ENCODE measurements around the gene PRR23E. TPM values are rescaled to one million over a fixed set of nuclear protein-coding genes. Genes with fewer than 3 reads are reported as not detected.
A peak's percentile ranks its signal among the peaks of the same experiment; 100 is the strongest.

The PRR23E gene
- total and polyA plus RNA-seq, 2 donors: not detected

DNA sequence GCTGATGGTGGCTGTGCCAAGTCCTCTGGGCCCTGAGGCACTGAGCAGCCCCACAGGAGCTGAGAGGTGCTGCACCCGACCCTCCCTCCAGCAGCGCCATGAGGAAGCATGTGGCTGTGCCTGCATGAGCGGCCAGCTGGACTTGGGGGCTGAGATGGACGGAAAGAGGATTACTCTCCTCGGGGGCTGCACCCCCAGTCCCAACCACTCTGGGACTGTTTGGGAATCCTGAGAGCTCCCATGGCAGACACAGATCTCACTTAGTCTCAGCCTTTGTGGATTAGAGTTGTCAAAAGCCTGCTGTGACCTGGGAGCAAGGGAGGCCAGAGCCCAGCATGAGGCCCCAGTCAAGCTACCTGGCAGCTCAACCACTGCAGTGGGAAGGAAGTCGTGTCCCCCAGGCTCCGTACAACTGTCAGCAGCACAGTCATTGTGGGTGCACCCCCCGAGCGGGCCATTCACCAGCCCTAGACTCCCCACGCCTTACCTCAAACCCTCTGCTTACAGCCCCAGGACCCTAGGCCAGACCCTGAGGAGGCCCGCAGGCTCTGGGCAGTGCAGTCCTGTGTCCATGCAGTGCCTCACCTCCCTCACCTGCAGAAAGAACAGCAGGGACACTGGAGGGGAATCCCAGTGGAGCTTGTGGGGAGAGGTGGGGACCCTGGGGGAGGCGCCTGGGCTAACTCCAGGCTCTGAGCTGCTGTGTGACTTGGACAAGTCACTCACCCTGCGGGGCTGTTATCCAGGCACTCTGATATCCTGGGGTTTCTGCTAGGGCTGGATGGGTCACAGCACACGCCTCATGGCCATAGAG lies 17.1 kb downstream of the PRR23E start:
- Histone ChIP-seq H3K4me1 (ENCODE audit: control insufficient read depth in 2 of 2, insufficient read depth in 2 of 2, low read length in 2 of 2) (peaks cover 29 to 51% of the 10 kb centered on the region in 2 donors), H3K4me3 (ENCODE audit: low read length in 2 of 2) (no peak overlapping the region), H3K27ac (ENCODE audit: low read depth in 1 of 2, low read length in 1 of 2) (peak overlapping the region in 1 of 2 donors; percentile 32), H3K9me3 (ENCODE audit: control insufficient read depth in 2 of 2, insufficient read depth in 1 of 2, low read length in 1 of 2) (no peaks in the 10 kb centered on the region), H3K36me3 (ENCODE audit: control insufficient read depth in 2 of 2, insufficient read depth in 2 of 2, low read length in 1 of 2) (no peaks in the 10 kb centered on the region), H3K27me3 (ENCODE audit: control insufficient read depth in 2 of 2, insufficient read depth in 1 of 2, low read length in 1 of 2) (no peaks in the 10 kb centered on the region)
- no peak for DNase-seq (ENCODE audit: low read depth in 6 of 9, low spot score in 9 of 9)
- WGBS: 78% methylated on average over 14 of the region's 14 CpGs

DNA sequence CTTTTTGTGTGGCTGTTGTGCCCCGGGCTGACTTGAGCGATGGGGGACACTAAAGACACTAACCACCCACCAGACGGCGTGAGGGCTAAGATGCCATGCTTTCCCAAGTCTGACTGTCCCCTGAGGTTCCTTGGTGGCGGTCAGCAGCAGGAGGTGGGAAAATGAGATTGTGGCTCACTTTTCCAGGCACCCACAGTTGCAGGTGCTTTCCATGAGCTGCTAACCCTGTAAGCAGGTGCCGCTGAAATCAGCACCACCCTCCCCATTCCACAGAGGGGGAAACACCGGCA lies 17.7 kb downstream of the PRR23E start:
- Histone ChIP-seq H3K27me3 (ENCODE audit: control insufficient read depth in 2 of 2, insufficient read depth in 1 of 2, low read length in 1 of 2) (no peaks in the 10 kb centered on the region), H3K36me3 (ENCODE audit: control insufficient read depth in 2 of 2, insufficient read depth in 2 of 2, low read length in 1 of 2) (no peaks in the 10 kb centered on the region), H3K4me1 (ENCODE audit: control insufficient read depth in 2 of 2, insufficient read depth in 2 of 2, low read length in 2 of 2) (peaks cover 29 to 53% of the 10 kb centered on the region in 2 donors), H3K4me3 (ENCODE audit: low read length in 2 of 2) (no peak overlapping the region), H3K27ac (ENCODE audit: low read depth in 1 of 2, low read length in 1 of 2) (peak overlapping the region in 1 of 2 donors; percentile 32), H3K9me3 (ENCODE audit: control insufficient read depth in 2 of 2, insufficient read depth in 1 of 2, low read length in 1 of 2) (no peaks in the 10 kb centered on the region)
- DNase-seq (ENCODE audit: low read depth in 6 of 9, low spot score in 9 of 9): no peak
- 88% methylated on average over 7 of the region's 7 CpGs for WGBS

DNA sequence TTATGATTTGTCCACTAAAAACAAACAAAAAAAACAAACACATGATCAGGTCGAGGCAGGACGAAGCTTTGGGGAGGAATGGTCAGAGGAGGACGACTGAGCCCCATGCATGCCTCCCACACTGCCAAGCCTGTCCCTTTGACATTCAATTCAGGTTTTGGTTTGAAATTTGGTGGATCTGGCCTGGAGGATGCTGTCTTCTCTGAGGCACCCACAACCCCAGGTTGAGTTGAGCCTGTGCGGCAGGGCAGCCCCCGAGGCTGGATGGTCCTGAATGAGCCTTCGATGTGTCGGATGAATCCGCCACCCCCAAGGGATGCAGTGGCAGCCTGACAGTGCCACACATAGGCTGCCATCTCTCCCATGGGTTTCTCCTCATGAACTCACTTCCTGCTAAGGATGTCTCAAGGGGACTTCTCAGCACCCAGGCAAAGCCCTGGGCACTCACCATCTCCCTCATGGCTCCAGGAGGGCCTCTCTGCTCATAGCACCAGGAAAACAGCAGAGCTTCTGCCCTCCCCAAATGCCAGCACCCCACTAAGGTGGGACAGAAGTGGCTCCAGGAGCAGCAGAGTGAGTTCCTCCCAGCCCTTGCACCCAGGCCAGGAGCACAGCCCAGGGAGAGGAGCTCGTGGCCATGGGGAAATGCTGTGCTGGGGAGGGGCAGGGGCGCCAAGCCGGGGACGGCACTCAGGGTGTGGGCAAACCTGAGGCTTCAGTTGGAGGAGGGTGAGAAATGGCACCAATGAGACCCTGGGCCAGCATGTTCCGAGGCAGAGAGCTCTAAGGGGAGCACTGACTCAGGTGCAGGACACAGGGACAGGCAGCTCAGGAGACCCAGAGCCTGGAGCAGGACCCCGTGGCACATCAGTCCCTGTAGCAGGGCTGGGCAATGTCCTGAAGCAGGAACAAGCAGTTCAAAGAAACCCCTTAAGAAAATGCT lies 18.5 kb downstream of the PRR23E start:
- Histone ChIP-seq H3K27me3 (ENCODE audit: control insufficient read depth in 2 of 2, insufficient read depth in 1 of 2, low read length in 1 of 2) (no peaks in the 10 kb centered on the region), H3K9me3 (ENCODE audit: control insufficient read depth in 2 of 2, insufficient read depth in 1 of 2, low read length in 1 of 2) (no peaks in the 10 kb centered on the region), H3K4me1 (ENCODE audit: control insufficient read depth in 2 of 2, insufficient read depth in 2 of 2, low read length in 2 of 2) (peaks cover 34 to 61% of the 10 kb centered on the region in 2 donors), H3K36me3 (ENCODE audit: control insufficient read depth in 2 of 2, insufficient read depth in 2 of 2, low read length in 1 of 2) (no peaks in the 10 kb centered on the region), H3K27ac (ENCODE audit: low read depth in 1 of 2, low read length in 1 of 2) (no peak overlapping the region), H3K4me3 (ENCODE audit: low read length in 2 of 2) (no peak overlapping the region)
- DNase-seq (ENCODE audit: low read depth in 6 of 9, low spot score in 9 of 9): no peak
- 96% methylated on average over 14 of the region's 14 CpGs for WGBS

DNA sequence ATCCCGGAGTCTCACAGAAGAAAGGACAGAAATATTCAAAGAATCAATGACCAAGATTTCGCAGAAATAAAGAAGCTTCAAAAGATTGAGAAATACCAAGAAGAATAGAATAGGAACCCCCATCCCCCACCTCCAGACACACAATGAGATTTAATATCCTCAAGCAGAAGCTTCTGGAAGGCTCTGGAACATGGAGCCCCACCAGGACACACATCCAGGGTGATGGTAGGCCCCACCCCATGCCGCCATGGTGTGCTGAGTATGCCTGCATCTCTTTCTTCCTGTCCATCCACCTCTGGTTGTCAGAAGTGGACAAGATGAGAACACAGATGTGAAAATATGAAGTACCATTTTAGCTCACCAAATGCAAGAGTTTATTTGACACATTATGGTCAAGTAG lies 19.3 kb downstream of the PRR23E start:
- WGBS: 87% methylated on average over 3 of the region's 3 CpGs
- Histone ChIP-seq H3K4me3 (ENCODE audit: low read length in 2 of 2) (no peak overlapping the region), H3K27me3 (ENCODE audit: control insufficient read depth in 2 of 2, insufficient read depth in 1 of 2, low read length in 1 of 2) (no peaks in the 10 kb centered on the region), H3K27ac (ENCODE audit: low read depth in 1 of 2, low read length in 1 of 2) (no peak overlapping the region), H3K36me3 (ENCODE audit: control insufficient read depth in 2 of 2, insufficient read depth in 2 of 2, low read length in 1 of 2) (no peaks in the 10 kb centered on the region), H3K4me1 (ENCODE audit: control insufficient read depth in 2 of 2, insufficient read depth in 2 of 2, low read length in 2 of 2) (peaks cover 38 to 69% of the 10 kb centered on the region in 2 donors), H3K9me3 (ENCODE audit: control insufficient read depth in 2 of 2, insufficient read depth in 1 of 2, low read length in 1 of 2) (no peaks in the 10 kb centered on the region)
- DNase-seq (ENCODE audit: low read depth in 6 of 9, low spot score in 9 of 9): no peak

DNA sequence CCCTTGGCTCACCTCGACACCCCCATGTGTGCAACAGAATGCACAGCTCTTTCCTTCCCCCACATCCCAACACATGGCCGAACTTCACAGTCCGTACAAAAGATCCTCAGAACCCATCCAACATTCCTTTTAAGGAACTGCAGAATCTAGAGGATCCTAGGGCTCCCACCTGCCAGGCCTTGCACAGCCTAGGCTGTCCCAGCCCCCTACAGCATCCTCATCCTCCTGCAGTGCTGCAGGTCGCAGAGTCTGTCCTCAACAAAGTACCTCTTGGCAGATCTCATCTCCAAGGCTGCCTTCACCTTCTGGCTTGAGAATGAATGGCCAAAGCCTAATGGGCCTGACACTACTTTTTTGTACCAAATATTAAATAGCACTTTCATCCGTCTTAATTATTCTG lies 19.8 kb downstream of the PRR23E start:
- Histone ChIP-seq H3K27ac (ENCODE audit: low read depth in 1 of 2, low read length in 1 of 2) (no peak overlapping the region), H3K27me3 (ENCODE audit: control insufficient read depth in 2 of 2, insufficient read depth in 1 of 2, low read length in 1 of 2) (no peaks in the 10 kb centered on the region), H3K9me3 (ENCODE audit: control insufficient read depth in 2 of 2, insufficient read depth in 1 of 2, low read length in 1 of 2) (no peaks in the 10 kb centered on the region), H3K36me3 (ENCODE audit: control insufficient read depth in 2 of 2, insufficient read depth in 2 of 2, low read length in 1 of 2) (no peaks in the 10 kb centered on the region), H3K4me3 (ENCODE audit: low read length in 2 of 2) (no peak overlapping the region), H3K4me1 (ENCODE audit: control insufficient read depth in 2 of 2, insufficient read depth in 2 of 2, low read length in 2 of 2) (peaks cover 38 to 71% of the 10 kb centered on the region in 2 donors)
- 90% methylated on average over 5 of the region's 5 CpGs for WGBS
- DNase-seq (ENCODE audit: low read depth in 6 of 9, low spot score in 9 of 9): no peak

DNA sequence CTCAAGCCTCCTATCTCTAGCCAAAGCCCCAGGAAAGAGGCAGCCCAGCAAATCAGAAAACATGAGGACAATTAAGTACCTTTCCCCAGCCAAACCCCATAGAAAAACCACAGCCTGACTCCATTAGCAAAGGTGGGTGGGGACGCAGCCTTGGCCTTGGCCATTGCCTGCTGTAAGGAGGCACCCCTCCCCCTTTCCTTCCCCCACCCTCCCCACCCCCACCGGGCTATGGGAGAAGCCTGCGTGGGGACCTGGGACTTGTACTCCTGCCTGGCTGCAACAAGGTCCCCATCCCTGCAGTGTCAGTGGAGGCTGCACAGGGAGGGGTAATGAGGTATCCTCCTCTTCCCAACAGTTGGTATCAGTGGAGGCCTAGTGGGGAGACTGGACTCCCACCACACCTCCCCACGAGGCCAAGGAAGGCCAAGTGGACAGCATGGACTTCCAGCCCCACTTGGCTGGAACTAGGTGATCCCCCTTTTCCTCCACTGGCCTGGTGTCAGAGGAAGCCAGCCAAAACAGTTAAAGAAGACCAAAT lies 20.5 kb downstream of the PRR23E start:
- peaks cover 38 to 78% of the 10 kb centered on the region in 2 donors for H3K4me1 ChIP-seq (ENCODE audit: control insufficient read depth in 2 of 2, insufficient read depth in 2 of 2, low read length in 2 of 2)
- H3K9me3 ChIP-seq (ENCODE audit: control insufficient read depth in 2 of 2, insufficient read depth in 1 of 2, low read length in 1 of 2): no peaks in the 10 kb centered on the region
- H3K4me3 ChIP-seq (ENCODE audit: low read length in 2 of 2): no peak overlapping the region
- WGBS: 83% methylated on average over 4 of the region's 4 CpGs
- DNase-seq (ENCODE audit: low read depth in 6 of 9, low spot score in 9 of 9): no peak
- no peaks in the 10 kb centered on the region for H3K27me3 ChIP-seq (ENCODE audit: control insufficient read depth in 2 of 2, insufficient read depth in 1 of 2, low read length in 1 of 2)
- peak overlapping the region in 1 of 2 donors; percentile 88 for H3K27ac ChIP-seq (ENCODE audit: low read depth in 1 of 2, low read length in 1 of 2)
- no peaks in the 10 kb centered on the region for H3K36me3 ChIP-seq (ENCODE audit: control insufficient read depth in 2 of 2, insufficient read depth in 2 of 2, low read length in 1 of 2)

DNA sequence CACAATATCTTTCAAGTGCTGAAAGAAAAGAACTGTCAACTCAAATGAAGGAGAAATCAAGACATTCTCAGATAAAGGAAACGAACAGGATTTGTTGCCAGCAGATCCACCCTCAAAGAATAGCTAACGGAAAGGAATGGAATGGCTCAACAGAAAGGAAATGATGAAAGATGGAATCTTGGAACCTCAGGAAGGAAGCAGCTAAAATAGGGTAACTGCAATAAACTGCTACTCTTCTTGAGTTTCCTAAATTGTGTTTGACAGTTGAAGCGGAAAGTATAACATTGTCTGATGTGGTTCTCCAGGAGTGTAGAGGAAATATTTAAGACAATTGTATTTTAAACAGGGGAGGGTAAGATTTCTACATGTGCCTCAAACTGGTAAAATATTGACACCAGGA lies 22.0 kb downstream of the PRR23E start:
- 15% methylated on average over 3 of the region's 3 CpGs for WGBS

DNA sequence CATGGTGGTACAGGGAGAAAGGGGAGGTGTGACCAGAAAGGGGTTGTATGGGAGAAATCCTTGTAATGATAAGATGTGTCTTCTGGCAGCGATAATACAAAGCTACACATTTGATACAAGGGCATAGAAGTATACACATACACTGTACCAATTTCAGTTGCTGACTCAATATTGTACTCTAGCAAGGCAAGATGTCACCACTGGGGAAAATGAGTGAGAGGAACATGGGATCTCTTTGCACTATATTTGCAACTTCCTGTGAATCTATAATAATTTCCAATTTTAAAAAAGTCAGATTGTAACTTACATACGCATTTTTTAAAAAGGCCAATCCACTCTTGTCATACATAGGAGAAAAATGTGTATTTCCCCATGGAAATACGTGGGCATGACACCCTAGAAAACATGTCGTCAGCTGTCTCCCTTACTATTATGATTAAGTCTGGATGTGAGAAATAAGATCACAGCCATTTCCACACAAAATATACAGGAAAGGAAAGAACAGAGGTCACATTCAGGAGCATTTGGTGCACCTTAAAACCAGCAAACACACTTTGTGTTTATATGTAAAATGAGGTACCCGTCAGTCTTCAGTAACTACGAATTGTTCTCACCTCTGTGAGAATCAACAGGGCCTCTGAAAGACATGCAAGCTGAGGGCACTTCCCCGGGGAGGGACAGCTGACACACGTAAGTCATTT lies 22.9 kb downstream of the PRR23E start:
- WGBS: 64% methylated on average over 8 of the region's 8 CpGs
- no peaks in the 10 kb centered on the region for H3K27me3 ChIP-seq (ENCODE audit: control insufficient read depth in 2 of 2, insufficient read depth in 1 of 2, low read length in 1 of 2)

More for the DNA sequence above, 22.0 kb downstream of the PRR23E start:
- Histone ChIP-seq H3K36me3 (ENCODE audit: control insufficient read depth in 2 of 2, insufficient read depth in 2 of 2, low read length in 1 of 2) (no peaks in the 10 kb centered on the region), H3K4me3 (ENCODE audit: low read length in 2 of 2) (peak overlapping the region; percentile 36), H3K4me1 (ENCODE audit: control insufficient read depth in 2 of 2, insufficient read depth in 2 of 2, low read length in 2 of 2) (peaks cover 38 to 76% of the 10 kb centered on the region in 2 donors), H3K27ac (ENCODE audit: low read depth in 1 of 2, low read length in 1 of 2) (peak overlapping the region; percentile 46 to 88), H3K27me3 (ENCODE audit: control insufficient read depth in 2 of 2, insufficient read depth in 1 of 2, low read length in 1 of 2) (no peaks in the 10 kb centered on the region), H3K9me3 (ENCODE audit: control insufficient read depth in 2 of 2, insufficient read depth in 1 of 2, low read length in 1 of 2) (no peaks in the 10 kb centered on the region)
- DNase-seq (ENCODE audit: low read depth in 6 of 9, low spot score in 9 of 9): peak in 6 of 9 donors; percentile 27 to 75 (median 37)

More for the DNA sequence above, 22.9 kb downstream of the PRR23E start:
- Histone ChIP-seq H3K4me1 (ENCODE audit: control insufficient read depth in 2 of 2, insufficient read depth in 2 of 2, low read length in 2 of 2) (peaks cover 40 to 77% of the 10 kb centered on the region in 2 donors), H3K9me3 (ENCODE audit: control insufficient read depth in 2 of 2, insufficient read depth in 1 of 2, low read length in 1 of 2) (no peaks in the 10 kb centered on the region), H3K4me3 (ENCODE audit: low read length in 2 of 2) (peak overlapping the region; percentile 13 to 42), H3K36me3 (ENCODE audit: control insufficient read depth in 2 of 2, insufficient read depth in 2 of 2, low read length in 1 of 2) (no peaks in the 10 kb centered on the region), H3K27ac (ENCODE audit: low read depth in 1 of 2, low read length in 1 of 2) (peak overlapping the region in 1 of 2 donors; percentile 88)
- DNase-seq (ENCODE audit: low read depth in 6 of 9, low spot score in 9 of 9): peak in 1 of 9 donors; percentile 23
